ENCODE results near the gene SLC35B4. TPM values are rescaled to one million over a fixed set of nuclear protein-coding genes. Genes with fewer than 3 reads are reported as not detected.

SLC35B4 gene
- total RNA-seq, 1 experiment from 2014 or later: 17.9 TPM

- ChIA-PET CTCF (interaction anchor here (0.5 to 1.3 kb wide), 2 partner anchors 116 to 1738 kb away, joined by 3 to 4 read pairs; no protein-coding TSS in a partner anchor), POLR2A (ENCODE audit: unreplicated experiment) (interaction anchor here (0.5 kb wide), 1 partner anchor 196 kb away, joined by 3 read pairs; no protein-coding TSS in a partner anchor)
- Histone ChIP-seq H3K4me1 (replicated peaks; ENCODE audit: insufficient read depth) (peaks cover 14% of the 10 kb centered on the region), H3K79me2 (ENCODE audit: low read depth) (peaks cover 23% of the 10 kb centered on the region), H4K20me1 (ENCODE audit: insufficient read depth) (no peaks in the 10 kb centered on the region), H3K4me2 (peak overlapping the region; percentile 93), H3K9me3 (ENCODE audit: insufficient read depth, low read depth) (no peaks in the 10 kb centered on the region), H2AFZ (peak overlapping the region; percentile 89), H3K36me3 (ENCODE audit: low read depth) (no peaks in the 10 kb centered on the region), H3K27ac (no peak overlapping the region), H3K27me3 (ENCODE audit: insufficient read depth, low read depth) (no peaks in the 10 kb centered on the region), H3F3A (ENCODE audit: insufficient read depth, low read depth) (no peaks in the 10 kb centered on the region), H3K9me2 (ENCODE audit: insufficient read depth) (no peaks in the 10 kb centered on the region), H3K4me3 (peak overlapping the region; percentile 78)
- TF ChIP-seq EZH2 (IDR thresholded peaks at IDR 0.05; ENCODE audit: low read depth): no peak
- intact Hi-C loops (cut with micrococcal nuclease; ENCODE audit: unreplicated experiment): loop anchor here (2.0 to 10.0 kb wide), 4 partner anchors 49 to 1233 kb away; partner anchors contain the start of genes CHCHD3 and EXOC4
- DNase-seq: no peak
- TSS peak; percentile 55 for BruUV-seq (replicated peaks)
Observed at GRCh38 chr7:134315679-134316538, 821 bp downstream of the SLC35B4 start.

GRCh38 chr7:134313543-134313942 is 3.2 kb downstream of the SLC35B4 start:
- H3K4me3 ChIP-seq: no peak overlapping the region
- H3K27me3 ChIP-seq (ENCODE audit: insufficient read depth, low read depth): no peaks in the 10 kb centered on the region
- H3K79me2 ChIP-seq (ENCODE audit: low read depth): peaks cover 23% of the 10 kb centered on the region
- DNase-seq: no peak
- intact Hi-C loops (cut with micrococcal nuclease; ENCODE audit: unreplicated experiment): loop anchor here (10.0 kb wide), 1 partner anchor 169 kb away; no protein-coding TSS in a partner anchor
- peaks cover 14% of the 10 kb centered on the region for H3K4me1 ChIP-seq (replicated peaks; ENCODE audit: insufficient read depth)
- H3K4me2 ChIP-seq: no peak overlapping the region
- H4K20me1 ChIP-seq (ENCODE audit: insufficient read depth): no peaks in the 10 kb centered on the region
- no peaks in the 10 kb centered on the region for H3K36me3 ChIP-seq (ENCODE audit: low read depth)
- no peaks in the 10 kb centered on the region for H3K9me2 ChIP-seq (ENCODE audit: insufficient read depth)
- ChIA-PET POLR2A (ENCODE audit: unreplicated experiment) (interaction anchor here (0.7 kb wide), 1 partner anchor 356 kb away, joined by 7 read pairs; no protein-coding TSS in a partner anchor), CTCF (interaction anchor here (0.6 kb wide), 1 partner anchor 978 kb away, joined by 3 read pairs; no protein-coding TSS in a partner anchor)
- no peak for TF ChIP-seq EZH2 (IDR thresholded peaks at IDR 0.05; ENCODE audit: low read depth)
- TF ChIP-seq CTCF (conservative IDR thresholded peaks at IDR 0.05): no peak
- H3F3A ChIP-seq (ENCODE audit: insufficient read depth, low read depth): no peaks in the 10 kb centered on the region
- no peaks in the 10 kb centered on the region for H3K9me3 ChIP-seq (ENCODE audit: insufficient read depth, low read depth)
- H2AFZ ChIP-seq: no peak overlapping the region
- no peak overlapping the region for H3K27ac ChIP-seq
- BruUV-seq (replicated peaks): no TSS peak

GRCh38 chr7:134312717-134313116 is 4.0 kb downstream of the SLC35B4 start:
- TF ChIP-seq EZH2 (IDR thresholded peaks at IDR 0.05; ENCODE audit: low read depth) (no peak), CTCF (conservative IDR thresholded peaks at IDR 0.05) (no peak)
- Histone ChIP-seq H3K4me2 (no peak overlapping the region), H2AFZ (no peak overlapping the region), H3K36me3 (ENCODE audit: low read depth) (no peaks in the 10 kb centered on the region), H3K4me1 (replicated peaks; ENCODE audit: insufficient read depth) (peaks cover 14% of the 10 kb centered on the region), H3K4me3 (no peak overlapping the region), H3K27me3 (ENCODE audit: insufficient read depth, low read depth) (no peaks in the 10 kb centered on the region), H4K20me1 (ENCODE audit: insufficient read depth) (no peaks in the 10 kb centered on the region), H3F3A (ENCODE audit: insufficient read depth, low read depth) (no peaks in the 10 kb centered on the region), H3K9me3 (ENCODE audit: insufficient read depth, low read depth) (no peaks in the 10 kb centered on the region), H3K9me2 (ENCODE audit: insufficient read depth) (no peaks in the 10 kb centered on the region), H3K27ac (no peak overlapping the region), H3K79me2 (ENCODE audit: low read depth) (peaks cover 23% of the 10 kb centered on the region)
- intact Hi-C loops (cut with micrococcal nuclease; ENCODE audit: unreplicated experiment): loop anchor here (10.0 kb wide), 1 partner anchor 168 kb away; no protein-coding TSS in a partner anchor
- no TSS peak for BruUV-seq (replicated peaks)
- POLR2A ChIA-PET (ENCODE audit: unreplicated experiment): no interaction called here
- DNase-seq: no peak
- CTCF ChIA-PET: interaction anchor here (0.6 kb wide), 1 partner anchor 979 kb away, joined by 3 read pairs; no protein-coding TSS in a partner anchor
